A549 treated with DMSO at 1 μM for 4 hours (cell line): ENCODE data around the gene MRAP2. TPM values are rescaled to one million over a fixed set of nuclear protein-coding genes. Genes with fewer than 3 reads are reported as not detected.

Experiments
- total RNA-seq: library from RNA; stranded (reverse); fragments of 200-300 nt; extraction: Qiagen RNA extraction; gene quantifications from 5 replicates; pipeline ENCODE4 v1.2.3, GENCODE V29; 2022; ENCODE audit warnings: low read depth

MRAP2 gene, protein sequence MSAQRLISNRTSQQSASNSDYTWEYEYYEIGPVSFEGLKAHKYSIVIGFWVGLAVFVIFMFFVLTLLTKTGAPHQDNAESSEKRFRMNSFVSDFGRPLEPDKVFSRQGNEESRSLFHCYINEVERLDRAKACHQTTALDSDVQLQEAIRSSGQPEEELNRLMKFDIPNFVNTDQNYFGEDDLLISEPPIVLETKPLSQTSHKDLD
- total RNA-seq, result 0.96 to 1.5 TPM (median 1.3 TPM) in 5 replicates

DNA sequence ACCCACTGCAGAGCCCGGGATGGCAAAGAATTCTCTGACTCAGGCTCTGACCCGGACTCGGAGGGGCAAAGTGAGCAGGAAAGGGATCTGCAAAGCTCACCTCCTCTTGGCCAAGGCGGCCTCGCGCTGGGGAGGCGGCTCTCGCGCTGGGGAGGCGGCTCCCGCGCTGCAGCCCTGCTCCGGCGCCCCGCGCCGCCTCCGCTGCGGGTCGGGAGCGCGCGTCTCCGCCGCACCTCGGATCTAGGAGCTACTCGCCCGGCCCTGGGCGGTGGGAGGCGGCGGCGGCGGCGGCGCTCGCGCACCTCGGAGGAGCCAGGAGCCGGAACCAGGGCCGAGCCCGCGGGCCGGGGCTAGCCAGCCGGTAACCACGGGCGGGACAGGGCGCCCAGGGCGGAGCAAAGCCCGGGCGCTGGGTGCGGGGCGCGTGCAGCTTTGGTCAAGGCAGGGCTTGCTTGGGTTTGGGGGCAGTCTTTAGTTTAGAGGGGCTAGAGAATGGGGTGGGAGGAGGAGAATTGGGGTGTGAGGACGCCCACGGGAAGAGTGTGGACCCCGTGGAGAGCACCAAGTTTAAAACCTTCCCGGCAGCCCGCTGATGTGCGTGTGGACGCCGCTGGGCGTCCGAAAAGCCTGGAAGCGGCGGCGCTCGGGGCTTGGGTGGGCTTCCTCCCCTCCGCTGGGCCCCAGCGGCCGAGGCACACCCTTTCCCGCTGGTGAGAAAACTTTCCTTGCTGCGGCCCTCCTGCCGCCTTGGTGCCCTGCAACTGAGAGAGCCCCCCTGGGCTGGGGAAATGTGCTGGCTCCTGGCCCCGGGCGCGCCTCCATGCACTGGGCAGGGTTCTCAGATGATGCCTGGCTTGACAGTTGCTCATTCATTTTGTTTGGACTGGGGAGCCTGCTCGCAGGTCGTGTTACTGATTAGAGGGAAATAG, at the start of gene MRAP2:
MRAP2 (plus strand) TSS at position 250 of the 929 bp plus-strand sequence. CDS start 21,547 bp downstream, outside the sequence.

Other genes starting within 250 kb of the MRAP2 start
- 0.28 to 1.3 TPM (median 0.41 TPM) in 5 replicates for gene RIPPLY2, start 180.4 kb upstream of the MRAP2 start, total RNA-seq
- 22.3 to 28.0 TPM (median 27.4 TPM) in 5 replicates for gene CYB5R4, start 174.1 kb upstream of the MRAP2 start, total RNA-seq
- gene CEP162, start 193.9 kb downstream of the MRAP2 start, total RNA-seq, result 1.5 to 2.2 TPM (median 2.0 TPM) in 5 replicates